Nephron (organoid): ENCODE measurements around the gene CDC42EP4.

Source experiments
- H3K27ac Mint-ChIP-seq, 3 experiments: 2 replicates each; pipeline ENCODE4 v1.8.0; 2020; ENCODE audit warnings: mixed read lengths in 3 of 3, mild to moderate bottlenecking in 2 of 3, moderate library complexity in 1 of 3
- H3K27me3 Mint-ChIP-seq: 2 replicates; pipeline ENCODE4 v1.8.0; 2021; ENCODE audit warnings: low read depth, mild to moderate bottlenecking, moderate library complexity, mixed read lengths
- H3K36me3 Mint-ChIP-seq: 2 replicates; pipeline ENCODE4 v1.8.0; 2020; ENCODE audit warnings: low read depth, mixed read lengths
- H3K4me1 Mint-ChIP-seq: 2 replicates; pipeline ENCODE4 v1.8.0; 2020; ENCODE audit warnings: mixed read lengths
- H3K4me3 Mint-ChIP-seq, 3 experiments: 2 replicates each; pipeline ENCODE4 v1.8.0; 2020; ENCODE audit warnings: mild to moderate bottlenecking in 3 of 3, mixed read lengths in 3 of 3, moderate library complexity in 2 of 3
- H3K9me3 Mint-ChIP-seq: 2 replicates; pipeline ENCODE4 v1.8.0; 2020; ENCODE audit warnings: mixed read lengths
- TF ChIP-seq, protein P1 (sequence below), 3 experiments: fragments of 200-600 bp; sonication (generic); IDR thresholded peaks; one replicate each; pipeline ENCODE4 v1.5.0; 2021; ENCODE audit warnings: antibody characterized with exemption in 3 of 3; ENCODE audit not compliant: unreplicated experiment in 3 of 3

CDC42EP4 gene

GRCh38 chr17:73302189-73302588 is 9.6 kb downstream of the CDC42EP4 start:
- H3K27me3 Mint-ChIP-seq: peaks cover 5% of the 10 kb centered on the region
- no peaks in the 10 kb centered on the region for H3K9me3 Mint-ChIP-seq
- H3K27ac Mint-ChIP-seq: peak overlapping the region; percentile 35 to 60 (median 48)
- TF ChIP-seq, protein P1, sequence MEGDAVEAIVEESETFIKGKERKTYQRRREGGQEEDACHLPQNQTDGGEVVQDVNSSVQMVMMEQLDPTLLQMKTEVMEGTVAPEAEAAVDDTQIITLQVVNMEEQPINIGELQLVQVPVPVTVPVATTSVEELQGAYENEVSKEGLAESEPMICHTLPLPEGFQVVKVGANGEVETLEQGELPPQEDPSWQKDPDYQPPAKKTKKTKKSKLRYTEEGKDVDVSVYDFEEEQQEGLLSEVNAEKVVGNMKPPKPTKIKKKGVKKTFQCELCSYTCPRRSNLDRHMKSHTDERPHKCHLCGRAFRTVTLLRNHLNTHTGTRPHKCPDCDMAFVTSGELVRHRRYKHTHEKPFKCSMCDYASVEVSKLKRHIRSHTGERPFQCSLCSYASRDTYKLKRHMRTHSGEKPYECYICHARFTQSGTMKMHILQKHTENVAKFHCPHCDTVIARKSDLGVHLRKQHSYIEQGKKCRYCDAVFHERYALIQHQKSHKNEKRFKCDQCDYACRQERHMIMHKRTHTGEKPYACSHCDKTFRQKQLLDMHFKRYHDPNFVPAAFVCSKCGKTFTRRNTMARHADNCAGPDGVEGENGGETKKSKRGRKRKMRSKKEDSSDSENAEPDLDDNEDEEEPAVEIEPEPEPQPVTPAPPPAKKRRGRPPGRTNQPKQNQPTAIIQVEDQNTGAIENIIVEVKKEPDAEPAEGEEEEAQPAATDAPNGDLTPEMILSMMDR (IDR thresholded peaks at IDR 0.05; ENCODE audit: unreplicated experiment in 3 of 3): no peak
- H3K4me3 Mint-ChIP-seq: peak overlapping the region in 1 of 3 experiments; percentile 15
- H3K4me1 Mint-ChIP-seq: peaks cover 72% of the 10 kb centered on the region
- H3K36me3 Mint-ChIP-seq: peaks cover 30% of the 10 kb centered on the region

DNA sequence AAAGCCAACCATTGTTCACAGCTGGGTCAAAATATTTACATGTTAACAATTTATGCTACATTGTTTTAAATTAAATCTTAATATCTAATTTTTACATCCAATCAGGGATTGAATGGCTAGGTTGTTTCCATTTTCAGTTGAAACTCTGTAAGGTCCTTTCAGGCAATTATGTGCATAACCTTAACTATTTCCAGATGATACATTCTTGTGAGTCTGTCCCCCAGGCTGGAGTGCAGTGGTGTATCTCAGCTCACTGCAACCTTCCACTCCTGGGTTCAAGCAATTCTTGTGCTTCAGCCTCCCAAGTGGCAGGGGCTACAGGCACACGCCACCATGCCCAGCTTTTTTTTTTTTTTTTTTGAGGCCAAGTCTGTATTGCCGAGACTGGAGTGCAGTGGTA is 10.4 kb downstream of the CDC42EP4 start:
- Mint-ChIP-seq H3K27ac (peak overlapping the region in 2 of 3 experiments; percentile 33 to 48), H3K4me3 (no peak overlapping the region), H3K4me1 (peaks cover 65% of the 10 kb centered on the region), H3K36me3 (peaks cover 26% of the 10 kb centered on the region), H3K27me3 (peaks cover 5% of the 10 kb centered on the region), H3K9me3 (no peaks in the 10 kb centered on the region)
- TF ChIP-seq, protein P1 (IDR thresholded peaks at IDR 0.05; ENCODE audit: unreplicated experiment in 3 of 3): no peak

GRCh38 chr17:73300392-73300791 is 11.4 kb downstream of the CDC42EP4 start:
- Mint-ChIP-seq H3K9me3 (no peaks in the 10 kb centered on the region), H3K4me1 (peaks cover 55% of the 10 kb centered on the region), H3K36me3 (peaks cover 26% of the 10 kb centered on the region), H3K27me3 (peaks cover 5% of the 10 kb centered on the region), H3K4me3 (no peak overlapping the region), H3K27ac (no peak overlapping the region)
- TF ChIP-seq, protein P1 (IDR thresholded peaks at IDR 0.05; ENCODE audit: unreplicated experiment in 3 of 3): no peak

- Mint-ChIP-seq H3K27me3 (peaks cover 5% of the 10 kb centered on the region), H3K36me3 (peaks cover 26% of the 10 kb centered on the region), H3K4me3 (no peak overlapping the region), H3K4me1 (peaks cover 45% of the 10 kb centered on the region), H3K27ac (peak overlapping the region; percentile 59 to 65 (median 63)), H3K9me3 (no peaks in the 10 kb centered on the region)
- TF ChIP-seq, protein P1 (IDR thresholded peaks at IDR 0.05; ENCODE audit: unreplicated experiment in 3 of 3): no peak
These were observed 13.6 kb downstream of the CDC42EP4 start for GRCh38 chr17:73297934-73298861.

- TF ChIP-seq, protein P1 (IDR thresholded peaks at IDR 0.05; ENCODE audit: unreplicated experiment in 3 of 3): no peak
- Mint-ChIP-seq H3K36me3 (peaks cover 18% of the 10 kb centered on the region), H3K4me1 (peaks cover 58% of the 10 kb centered on the region), H3K9me3 (no peaks in the 10 kb centered on the region), H3K4me3 (no peak overlapping the region), H3K27ac (peak overlapping the region; percentile 41 to 56 (median 45)), H3K27me3 (no peaks in the 10 kb centered on the region)
These were observed 18.3 kb downstream of the CDC42EP4 start for GRCh38 chr17:73293480-73293911.
